Body of pancreas (tissue), 4 donors: ENCODE results near the gene PERP. TPM values are rescaled to one million over a fixed set of nuclear protein-coding genes. Genes with fewer than 3 reads are reported as not detected.
A peak's percentile ranks its signal among the peaks of the same experiment; 100 is the strongest.
"Not testable (repeated sequence)": the region's sequence is repeated elsewhere in the genome, so short reads cannot be mapped to it uniquely, and the experiment has no call there.

ENCODE experiments used
- ATAC-seq: fragments of 150-250 bp; one replicate; pipeline ENCODE4 v1.9.1; 2016
- DNase-seq, 4 donors: peaks; one replicate each; pipeline ENCODE4 v3.0.0-alpha.2; 2019
- H3K27ac ChIP-seq, 4 donors: fragments of 200-600 bp; sonication (generic); 1 replicate in 3 of 4; 2 replicates in 1 of 4; pipeline versions ENCODE4 v1.5.1 to v1.6.1; 2016 to 2019; ENCODE audit warnings: mild to moderate bottlenecking in 1 of 4, mixed read lengths in 1 of 4, moderate library complexity in 1 of 4
- H3K27me3 ChIP-seq, 2 donors: fragments of 200-600 bp; sonication (generic); one replicate each; pipeline ENCODE4 v1.6.0; 2016; ENCODE audit warnings: mild to moderate bottlenecking in 1 of 2
- H3K36me3 ChIP-seq, 2 donors: fragments of 200-600 bp; sonication (generic); replicated peaks in 1 of 2; 2 replicates each; pipeline ENCODE4 v1.5.1; 2016; ENCODE audit warnings: low read depth in 2 of 2; ENCODE audit not compliant: insufficient read depth in 1 of 2
- H3K4me1 ChIP-seq: fragments of 200-600 bp; sonication (generic); one replicate; pipeline ENCODE4 v1.6.0; 2016
- H3K4me3 ChIP-seq, 2 donors: fragments of 200-600 bp; sonication (generic); 1 replicate in 1 of 2; 2 replicates in 1 of 2; pipeline ENCODE4 v1.5.1; 2016 to 2019
- H3K9me3 ChIP-seq, 3 donors: fragments of 200-600 bp; sonication (generic); 1 replicate in 2 of 3; 2 replicates in 1 of 3; pipeline ENCODE4 v1.5.1; 2016
- POLR2A ChIP-seq, 3 donors: fragments of 450-650 bp; IDR thresholded peaks; one replicate each; pipeline ENCODE4 v1.6.1; 2016; ENCODE audit warnings: antibody characterized with exemption in 3 of 3, mild to moderate bottlenecking in 2 of 3
- WGBS, 2 donors: methylation state at CpG; one replicate each; pipeline ENCODE4 v1.1.5; 2017; 5-methylcytosine and 5-hydroxymethylcytosine counted together
- intact Hi-C: fragments of 100-400 bp; cut with DNase I; formaldehyde crosslinking; loops from one replicate; pipeline ENCODE4 v1.15.1; 2023
- total RNA-seq, 2 donors: library from RNA; depleted of rRNA; stranded (reverse); fragments of >200 nt; gene quantifications; one replicate each; pipeline ENCODE4 v1.1.0, GENCODE V29; 2016
- TF ChIP-seq, protein P1 (sequence below), 7 experiments: fragments of 450-650 bp in 4 of 7; fragments of 200-600 bp in 3 of 7; sonication (generic) in 3 of 7; IDR thresholded peaks; one replicate each; pipeline ENCODE4 v1.5.1; 2016 to 2019; ENCODE audit warnings: antibody characterized with exemption in 7 of 7

Gene PERP
- total RNA-seq, 2 donors from 2014 or later = 16.5 to 35.8 TPM

DNA sequence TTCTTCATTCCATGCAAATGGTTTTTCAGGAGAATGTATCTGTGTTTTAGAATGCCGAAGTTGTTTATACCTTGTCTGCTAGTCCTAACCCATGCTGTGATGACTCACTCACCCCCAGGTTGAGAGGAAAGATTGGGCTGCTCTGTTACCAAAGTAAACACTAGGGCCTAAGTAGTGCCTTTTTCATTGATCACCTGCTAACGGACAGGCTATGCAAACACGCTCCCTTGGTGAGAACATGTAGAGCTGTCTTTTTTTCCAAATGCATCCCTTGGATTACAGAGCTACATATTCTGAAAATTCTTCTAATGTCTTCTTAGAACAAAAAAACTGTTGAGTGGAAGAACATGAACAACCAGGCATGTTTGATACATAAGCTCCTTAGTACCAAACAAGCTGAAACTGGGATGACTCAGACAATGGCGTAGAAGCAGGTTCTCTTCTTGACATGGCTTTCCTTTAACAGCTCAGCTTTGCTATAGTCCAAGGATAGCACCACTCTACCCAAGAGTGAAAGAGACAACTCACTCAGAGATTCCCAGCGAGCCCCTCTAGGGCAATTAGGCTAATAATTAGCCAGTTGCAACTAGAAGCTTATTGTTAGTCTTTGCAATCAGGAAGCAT is 20.5 kb downstream of the PERP start:
- Histone ChIP-seq H3K4me3 (no peak overlapping the region), H3K36me3 (peaks cover 0 to 3% of the 10 kb centered on the region in 2 donors), H3K27me3 (no peaks in the 10 kb centered on the region), H3K27ac (peak overlapping the region in 3 of 4 donors; percentile 51 to 70 (median 53)), H3K9me3 (no peaks in the 10 kb centered on the region), H3K4me1 (peaks cover 22% of the 10 kb centered on the region)
- intact Hi-C loops = no loop called here
- DNase-seq (peak; percentile 20 to 52 (median 38)), ATAC-seq (peak; percentile 87)
- TF ChIP-seq, protein P1, sequence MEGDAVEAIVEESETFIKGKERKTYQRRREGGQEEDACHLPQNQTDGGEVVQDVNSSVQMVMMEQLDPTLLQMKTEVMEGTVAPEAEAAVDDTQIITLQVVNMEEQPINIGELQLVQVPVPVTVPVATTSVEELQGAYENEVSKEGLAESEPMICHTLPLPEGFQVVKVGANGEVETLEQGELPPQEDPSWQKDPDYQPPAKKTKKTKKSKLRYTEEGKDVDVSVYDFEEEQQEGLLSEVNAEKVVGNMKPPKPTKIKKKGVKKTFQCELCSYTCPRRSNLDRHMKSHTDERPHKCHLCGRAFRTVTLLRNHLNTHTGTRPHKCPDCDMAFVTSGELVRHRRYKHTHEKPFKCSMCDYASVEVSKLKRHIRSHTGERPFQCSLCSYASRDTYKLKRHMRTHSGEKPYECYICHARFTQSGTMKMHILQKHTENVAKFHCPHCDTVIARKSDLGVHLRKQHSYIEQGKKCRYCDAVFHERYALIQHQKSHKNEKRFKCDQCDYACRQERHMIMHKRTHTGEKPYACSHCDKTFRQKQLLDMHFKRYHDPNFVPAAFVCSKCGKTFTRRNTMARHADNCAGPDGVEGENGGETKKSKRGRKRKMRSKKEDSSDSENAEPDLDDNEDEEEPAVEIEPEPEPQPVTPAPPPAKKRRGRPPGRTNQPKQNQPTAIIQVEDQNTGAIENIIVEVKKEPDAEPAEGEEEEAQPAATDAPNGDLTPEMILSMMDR (IDR thresholded peaks at IDR 0.05) = no peak
- no peak for TF ChIP-seq POLR2A (IDR thresholded peaks at IDR 0.05)
- WGBS, 2 donors = 35 to 42% methylated on average over 5 of the region's 5 CpGs

DNA sequence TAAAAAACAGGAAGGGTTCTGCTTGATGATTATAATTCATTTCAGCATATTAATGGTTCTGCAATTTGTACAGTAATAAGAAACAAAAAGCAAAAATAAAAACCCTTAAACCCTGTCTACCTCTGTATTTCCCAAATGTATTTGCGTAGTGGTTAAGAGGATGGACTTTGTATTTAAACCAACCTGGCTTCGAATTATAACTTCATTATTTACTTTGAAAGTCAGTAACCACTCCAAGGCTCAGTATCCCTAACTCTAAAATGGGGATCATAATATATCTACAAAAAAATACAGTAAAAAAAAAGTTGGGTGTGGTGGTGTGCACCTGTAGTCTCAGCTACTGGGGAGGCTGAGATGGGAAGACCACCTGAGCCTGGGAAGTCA is 21.4 kb downstream of the PERP start:
- H3K27ac ChIP-seq = peak overlapping the region in 1 of 4 donors; percentile 70
- no peaks in the 10 kb centered on the region for H3K9me3 ChIP-seq
- H3K4me3 ChIP-seq = no peak overlapping the region
- ATAC-seq (no peak), DNase-seq (no peak)
- H3K4me1 ChIP-seq = peaks cover 22% of the 10 kb centered on the region
- H3K36me3 ChIP-seq = no peaks in the 10 kb centered on the region
- TF ChIP-seq POLR2A (IDR thresholded peaks at IDR 0.05) = no peak
- TF ChIP-seq, protein P1 (IDR thresholded peaks at IDR 0.05) = no peak
- intact Hi-C loops = no loop called here
- no peaks in the 10 kb centered on the region for H3K27me3 ChIP-seq
- WGBS, 2 donors = 69 to 79% methylated on average over 2 of the region's 2 CpGs

- Histone ChIP-seq H3K27me3 (no peaks in the 10 kb centered on the region), H3K4me3 (no peak overlapping the region), H3K9me3 (no peaks in the 10 kb centered on the region), H3K4me1 (peaks cover 22% of the 10 kb centered on the region), H3K27ac (no peak overlapping the region), H3K36me3 (no peaks in the 10 kb centered on the region)
- intact Hi-C loops = no loop called here
- ATAC-seq = no peak
- TF ChIP-seq, protein P1 (IDR thresholded peaks at IDR 0.05) = no peak
- TF ChIP-seq POLR2A (IDR thresholded peaks at IDR 0.05) = no peak
- no peak for DNase-seq
- 74 to 80% methylated on average over 10 of the region's 10 CpGs for WGBS, 2 donors
These were observed 22.0 kb downstream of the PERP start for GRCh38 chr6:138084904-138085838.

DNA sequence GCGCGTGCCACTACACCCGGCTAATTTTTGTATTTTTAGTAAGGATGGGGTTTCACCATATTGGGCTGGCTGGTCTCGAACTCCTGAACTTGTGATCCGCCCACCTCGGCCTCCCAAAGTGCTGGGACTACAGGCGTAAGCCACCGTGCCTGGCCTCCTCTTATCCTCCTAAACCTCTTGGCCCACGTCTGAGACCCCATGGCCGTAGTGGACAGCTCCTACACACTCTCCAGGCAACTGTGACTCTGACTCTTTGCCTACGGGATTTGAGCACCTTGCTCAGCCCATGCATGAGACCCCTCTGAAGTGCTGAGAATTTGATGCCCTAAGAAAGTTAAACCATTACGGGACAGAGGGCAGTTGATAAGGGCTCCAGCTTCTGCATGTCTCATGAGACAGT is 25.0 kb downstream of the PERP start:
- H3K27me3 ChIP-seq = no peaks in the 10 kb centered on the region
- H3K9me3 ChIP-seq = no peaks in the 10 kb centered on the region
- no peak for ATAC-seq
- no peak overlapping the region for H3K4me3 ChIP-seq
- intact Hi-C loops = no loop called here
- no peak for TF ChIP-seq POLR2A (IDR thresholded peaks at IDR 0.05)
- TF ChIP-seq, protein P1 (IDR thresholded peaks at IDR 0.05) = no peak
- no peak overlapping the region for H3K27ac ChIP-seq
- H3K4me1 ChIP-seq = peaks cover 9% of the 10 kb centered on the region
- no peak for DNase-seq
- H3K36me3 ChIP-seq = no peaks in the 10 kb centered on the region
- 83 to 87% methylated on average over 7 to 12 of the region's 12 CpGs for WGBS, 2 donors

DNA sequence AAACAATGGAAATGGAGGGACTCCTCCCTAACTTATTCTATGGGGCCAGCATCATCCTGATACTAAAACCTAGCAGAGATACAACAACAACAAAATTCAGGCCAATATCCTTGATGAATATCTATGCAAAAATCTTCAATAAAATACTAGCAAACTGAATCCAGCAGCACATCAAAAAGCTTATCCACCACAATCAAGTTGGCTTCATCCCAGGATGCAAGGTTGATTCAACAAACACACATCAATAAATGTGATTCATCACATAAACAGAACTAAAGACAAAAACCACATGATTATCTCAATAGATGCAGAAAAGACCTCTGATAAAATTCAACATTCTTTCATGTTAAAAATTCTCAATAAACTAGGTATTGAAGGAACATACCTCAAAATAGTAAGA is 27.7 kb downstream of the PERP start:
- H3K27ac ChIP-seq, H3K27me3 ChIP-seq, H3K4me1 ChIP-seq, ATAC-seq, intact Hi-C loops, H3K36me3 ChIP-seq, H3K9me3 ChIP-seq, DNase-seq, H3K4me3 ChIP-seq: not testable (repeated sequence)
